IMR-90 (cell line): ENCODE data around the gene ADGRB3. TPM values are rescaled to one million over a fixed set of nuclear protein-coding genes. Genes with fewer than 3 reads are reported as not detected.

ENCODE experiments used
- ATAC-seq: fragments of 200-7000 bp; cut with Tn5 transposase; 2 replicates; pipeline ENCODE4 v1.9.1; 2020; ENCODE audit warnings: low read depth, mild to moderate bottlenecking, moderate library complexity
- BruUV-seq: library from RNA; stranded (reverse); fragments of 400-500 nt; replicated peaks from 2 replicates; lab custom pipeline; 2021; lab: Mats Ljungman, UMichigan
- CTCF ChIA-PET: fragments of 300-600 bp; formaldehyde crosslinking; extraction: SDS; loops from one replicate; lab custom pipeline; 2021; ENCODE audit warnings: antibody characterized with exemption; lab: Yijun Ruan, JAX
- POLR2A ChIA-PET: fragments of 300-600 bp; sonication (Branson Sonifier 250); formaldehyde crosslinking; loops from one replicate; lab custom pipeline; 2022; ENCODE audit warnings: antibody characterized with exemption; ENCODE audit not compliant: unreplicated experiment; lab: Charles Lee
- DNase-seq: peaks from one replicate; pipeline ENCODE4 v3.0.0; 2013
- H2AFZ ChIP-seq: replicated peaks from 2 replicates; pipeline ENCODE3; 2013; ENCODE audit warnings: low read length, mild to moderate bottlenecking; ENCODE audit not compliant: poor library complexity
- H2AK5ac ChIP-seq: 2 replicates; pipeline ENCODE4 v1.6.1; 2013; ENCODE audit warnings: low read depth, low read length, inconsistent platforms
- H2AK9ac ChIP-seq: replicated peaks from 2 replicates; pipeline ENCODE3; 2013; ENCODE audit warnings: mild to moderate bottlenecking, low read depth, low read length, moderate library complexity; ENCODE audit not compliant: poor library complexity
- H2BK120ac ChIP-seq: 2 replicates; pipeline ENCODE4 v1.6.1; 2013; ENCODE audit warnings: low read depth, low read length, inconsistent platforms
- H2BK15ac ChIP-seq: 3 replicates; pipeline ENCODE4 v1.6.1; 2013; ENCODE audit warnings: low read depth, low read length, inconsistent platforms
- H2BK20ac ChIP-seq: 2 replicates; pipeline ENCODE4 v1.6.1; 2013; ENCODE audit warnings: low read depth, mild to moderate bottlenecking, inconsistent platforms, low read length, moderate library complexity
- H2BK5ac ChIP-seq: 2 replicates; pipeline ENCODE4 v1.6.1; 2013; ENCODE audit warnings: mild to moderate bottlenecking, low read depth, low read length, inconsistent platforms; ENCODE audit not compliant: poor library complexity, severe bottlenecking
- H3K14ac ChIP-seq: replicated peaks from 2 replicates; pipeline ENCODE4 v1.6.1; 2013; ENCODE audit warnings: low read depth, low read length, inconsistent platforms
- H3K18ac ChIP-seq: 2 replicates; pipeline ENCODE4 v1.6.1; 2013; ENCODE audit warnings: low read depth, low read length, control low read depth
- H3K23ac ChIP-seq: 2 replicates; pipeline ENCODE4 v1.6.1; 2013; ENCODE audit warnings: low read depth, low read length, inconsistent platforms
- H3K27ac ChIP-seq: 2 replicates; pipeline ENCODE4 v1.5.1; 2013; ENCODE audit warnings: mild to moderate bottlenecking, control low read depth, low read length; ENCODE audit not compliant: insufficient read depth
- H3K27me3 ChIP-seq: 2 replicates; pipeline ENCODE4 v1.6.1; 2013; ENCODE audit warnings: low read length; ENCODE audit not compliant: control insufficient read depth, insufficient read depth
- H3K36me3 ChIP-seq: 2 replicates; pipeline ENCODE4 v1.6.1; 2013; ENCODE audit warnings: low read length, mixed read lengths; ENCODE audit not compliant: control insufficient read depth, insufficient read depth
- H3K4ac ChIP-seq: 2 replicates; pipeline ENCODE4 v1.6.1; 2013; ENCODE audit warnings: low read depth, low read length, inconsistent platforms
- H3K4me1 ChIP-seq: 2 replicates; pipeline ENCODE4 v1.6.1; 2013; ENCODE audit warnings: low read length, mixed read lengths; ENCODE audit not compliant: control insufficient read depth, insufficient read depth
- H3K4me2 ChIP-seq: 2 replicates; pipeline ENCODE4 v1.6.1; 2013; ENCODE audit warnings: low read depth, mild to moderate bottlenecking, control low read depth, low read length, moderate library complexity
- H3K4me3 ChIP-seq: 2 replicates; pipeline ENCODE4 v1.5.1; 2013; ENCODE audit warnings: low read depth, mild to moderate bottlenecking, control low read depth, low read length, moderate library complexity; ENCODE audit not compliant: insufficient read depth
- H3K56ac ChIP-seq: 2 replicates; pipeline ENCODE4 v1.6.1; 2013; ENCODE audit warnings: low read length, inconsistent platforms; ENCODE audit not compliant: insufficient read depth; ENCODE audit errors: extremely low read depth
- H3K79me1 ChIP-seq, 2 experiments: 2 replicates each; pipeline ENCODE4 v1.6.1; 2013; ENCODE audit warnings: low read length in 2 of 2, inconsistent platforms in 1 of 2, low read depth in 1 of 2
- H3K9ac ChIP-seq: 2 replicates; pipeline ENCODE4 v1.6.1; 2013; ENCODE audit warnings: low read depth, low read length, control low read depth
- H3K9me1 ChIP-seq: 2 replicates; pipeline ENCODE4 v1.6.1; 2013; ENCODE audit warnings: low read length, inconsistent platforms; ENCODE audit not compliant: insufficient read depth
- H3K9me3 ChIP-seq: 2 replicates; pipeline ENCODE4 v1.6.1; 2013; ENCODE audit warnings: low read length; ENCODE audit not compliant: control insufficient read depth, insufficient read depth
- H4K20me1 ChIP-seq: 2 replicates; pipeline ENCODE4 v1.6.1; 2013; ENCODE audit warnings: low read length, inconsistent platforms; ENCODE audit not compliant: insufficient read depth
- H4K5ac ChIP-seq: 2 replicates; pipeline ENCODE4 v1.6.1; 2013; ENCODE audit warnings: mild to moderate bottlenecking, low read depth, low read length, control low read depth
- H4K8ac ChIP-seq, 2 experiments: 2 replicates each; pipeline ENCODE4 v1.6.1; 2013; ENCODE audit warnings: low read depth in 2 of 2, low read length in 2 of 2, control low read depth in 1 of 2, inconsistent platforms in 1 of 2
- H4K91ac ChIP-seq: 2 replicates; pipeline ENCODE4 v1.6.1; 2013; ENCODE audit warnings: low read depth, low read length, inconsistent platforms; ENCODE audit not compliant: insufficient read depth
- BHLHE40 ChIP-seq: fragments of 150-350 bp; IDR thresholded peaks from 2 replicates; pipeline ENCODE4 v1.6.1; 2016; ENCODE audit warnings: mild to moderate bottlenecking, low read depth, low read length
- CEBPB ChIP-seq: IDR thresholded peaks from 2 replicates; pipeline ENCODE4 v1.6.1; 2012; ENCODE audit warnings: low read depth, low read length, improper control_type of control experiment
- CHD1 ChIP-seq: IDR thresholded peaks from 2 replicates; pipeline ENCODE4 v1.6.1; 2012; ENCODE audit warnings: low read depth, low read length, improper control_type of control experiment
- CTCF ChIP-seq: conservative IDR thresholded peaks from 2 replicates; pipeline ENCODE4 v1.5.1; 2012; ENCODE audit warnings: mild to moderate bottlenecking, low read depth, low read length, improper control_type of control experiment
- ELK1 ChIP-seq: fragments of 150-350 bp; IDR thresholded peaks from 2 replicates; pipeline ENCODE4 v1.6.1; 2016; ENCODE audit warnings: low read depth, mild to moderate bottlenecking, low read length, moderate library complexity, borderline replicate concordance
- FOS ChIP-seq: fragments of 150-350 bp; IDR thresholded peaks from 2 replicates; pipeline ENCODE4 v1.6.1; 2016; ENCODE audit warnings: low read depth, low read length
- MAFK ChIP-seq: IDR thresholded peaks from 2 replicates; pipeline ENCODE4 v1.6.1; 2012; ENCODE audit warnings: low read depth, low read length, improper control_type of control experiment
- MAZ ChIP-seq: IDR thresholded peaks from 2 replicates; pipeline ENCODE4 v1.6.1; 2012; ENCODE audit warnings: low read depth, mild to moderate bottlenecking, low read length, improper control_type of control experiment, moderate library complexity, borderline replicate concordance
- MXI1 ChIP-seq: IDR thresholded peaks from 2 replicates; pipeline ENCODE4 v1.6.1; 2012; ENCODE audit warnings: low read depth, mild to moderate bottlenecking, low read length, moderate library complexity, borderline replicate concordance
- NFE2L2 ChIP-seq: fragments of 150-350 bp; IDR thresholded peaks from 2 replicates; pipeline ENCODE4 v1.6.1; 2016; ENCODE audit warnings: low read depth, mild to moderate bottlenecking, low read length
- POLR2A ChIP-seq: IDR thresholded peaks from 2 replicates; pipeline ENCODE4 v1.6.1; 2012; ENCODE audit warnings: mild to moderate bottlenecking, low read depth, low read length
- RAD21 ChIP-seq: IDR thresholded peaks from 2 replicates; pipeline ENCODE4 v1.6.1; 2012; ENCODE audit warnings: low read length, improper control_type of control experiment
- RCOR1 ChIP-seq: IDR thresholded peaks from 2 replicates; pipeline ENCODE4 v1.6.1; 2012; ENCODE audit warnings: mild to moderate bottlenecking, low read length, improper control_type of control experiment; ENCODE audit not compliant: insufficient replicate concordance
- RFX5 ChIP-seq: IDR thresholded peaks from 2 replicates; pipeline ENCODE4 v1.8.0; 2012; ENCODE audit warnings: low read depth, mild to moderate bottlenecking, low read length, moderate library complexity
- SMC3 ChIP-seq: fragments of 150-350 bp; IDR thresholded peaks from 2 replicates; pipeline ENCODE4 v1.6.1; 2016; ENCODE audit warnings: low read depth, mild to moderate bottlenecking, antibody characterized with exemption, low read length, moderate library complexity
- USF2 ChIP-seq: fragments of 150-350 bp; IDR thresholded peaks from 2 replicates; pipeline ENCODE4 v1.6.1; 2017; ENCODE audit warnings: mild to moderate bottlenecking, antibody characterized with exemption, low read length, low read depth
- dilution Hi-C: fragments of 300-500 bp; cut with HindIII; formaldehyde crosslinking; loops from one replicate; pipeline ENCODE4 v1.14.3; 2018; ENCODE audit warnings: low sequenced_read_pairs; ENCODE audit not compliant: unreplicated experiment
- in situ Hi-C: fragments of 300-500 bp; cut with MboI; formaldehyde crosslinking; loops from 3 replicates; pipeline ENCODE4 v1.14.3; 2019; ENCODE audit warnings: low sequenced_read_pairs, inconsistent platforms, mixed read lengths
- intact Hi-C: fragments of 100-400 bp; cut with micrococcal nuclease; formaldehyde crosslinking; loops from 2 replicates; pipeline ENCODE4 v1.10.0; 2022
- polyA plus RNA-seq, 3 experiments: library from polyadenylated mRNA; depleted of rRNA; stranded (reverse); fragments of >200 nt; gene quantifications; 2 replicates each; pipeline ENCODE4 v1.2.3, GENCODE V29; 2012; ENCODE audit warnings: low replicate concordance in 1 of 3
- total RNA-seq: library from RNA; depleted of rRNA; stranded (reverse); fragments of >200 nt; gene quantifications from 2 replicates; pipeline ENCODE4 v1.2.3, GENCODE V29; 2012

Gene ADGRB3
- total and polyA plus RNA-seq, 2 of the 4 experiments (the other 2 are of a cell fraction), result not detected

- no peak overlapping the region for H2AK9ac ChIP-seq
- H3K4me2 ChIP-seq, result no peak overlapping the region
- H4K5ac ChIP-seq, result no peak overlapping the region
- no peaks in the 10 kb centered on the region for H4K20me1 ChIP-seq
- H3K27ac ChIP-seq, result no peak overlapping the region
- no peak overlapping the region for H4K91ac ChIP-seq
- no peak overlapping the region for H2AFZ ChIP-seq
- no peak overlapping the region for H2BK15ac ChIP-seq
- CTCF ChIA-PET, result no interaction called here
- H3K18ac ChIP-seq, result no peak overlapping the region
- BruUV-seq, result no TSS peak
- H3K9ac ChIP-seq, result no peak overlapping the region
- H3K4me1 ChIP-seq, result no peaks in the 10 kb centered on the region
- in situ Hi-C loops, result no loop called here
- no peak overlapping the region for H3K4ac ChIP-seq
- dilution Hi-C loops, result no loop called here
- ATAC-seq, result no peak
- TF ChIP-seq MAZ (no peak), POLR2A (no peak), BHLHE40 (no peak), CHD1 (no peak), FOS (no peak), MXI1 (no peak), RAD21 (no peak), USF2 (no peak), RFX5 (no peak), MAFK (no peak), SMC3 (no peak), ELK1 (no peak), CEBPB (no peak), RCOR1 (no peak), CTCF (no peak), NFE2L2 (no peak)
- H3K4me3 ChIP-seq, result no peak overlapping the region
- no peak for DNase-seq
- no peaks in the 10 kb centered on the region for H3K79me1 ChIP-seq
- H3K27me3 ChIP-seq, result no peaks in the 10 kb centered on the region
- intact Hi-C loops, result no loop called here
- H3K56ac ChIP-seq, result no peak overlapping the region
- POLR2A ChIA-PET, result no interaction called here
- no peaks in the 10 kb centered on the region for H3K36me3 ChIP-seq
- H3K14ac ChIP-seq, result no peak overlapping the region
- no peaks in the 10 kb centered on the region for H3K9me3 ChIP-seq
- no peak overlapping the region for H3K23ac ChIP-seq
- H3K9me1 ChIP-seq, result no peaks in the 10 kb centered on the region
- no peak overlapping the region for H2BK5ac ChIP-seq
- H2AK5ac ChIP-seq, result no peak overlapping the region
- H2BK20ac ChIP-seq, result no peak overlapping the region
- H2BK120ac ChIP-seq, result no peak overlapping the region
- H4K8ac ChIP-seq, result no peak overlapping the region
Measured at GRCh38 chr6:69097948-69098347, 462.9 kb downstream of the ADGRB3 start.
